SK-N-SH (cell line): Measurements from ENCODE around the gene RPS6KC1. TPM values are rescaled to one million over a fixed set of nuclear protein-coding genes. Genes with fewer than 3 reads are reported as not detected.

Experiments used
- CTCF ChIA-PET: fragments of 300-600, 350-600 bp; formaldehyde crosslinking; extraction: SDS; loops from one replicate; lab custom pipeline; 2021; lab: Yijun Ruan, JAX
- POLR2A ChIA-PET: fragments of 350-600 bp; sonication (Branson Sonifier 250); formaldehyde crosslinking; extraction: SDS; loops from one replicate; lab custom pipeline; 2020; ENCODE audit warnings: antibody characterized with exemption, inconsistent platforms; lab: Yijun Ruan, JAX
- DNase-seq: peaks from one replicate; pipeline ENCODE4 v3.0.0; 2012
- H2AFZ ChIP-seq: fragments of 200-600 bp; sonication (generic); 2 replicates; pipeline ENCODE4 v1.8.1; 2016; ENCODE audit warnings: antibody characterized with exemption, mild to moderate bottlenecking, low read depth
- H3F3A ChIP-seq: fragments of 200-600 bp; sonication (generic); replicated peaks from 2 replicates; pipeline ENCODE3; 2016; ENCODE audit warnings: antibody characterized with exemption, mild to moderate bottlenecking; ENCODE audit not compliant: insufficient read depth
- H3K27ac ChIP-seq, 2 experiments: fragments of 200-500 bp in 1 of 2; fragments of 200-600 bp in 1 of 2; sonication (Bioruptor generic) in 1 of 2; sonication (generic), shearing (Covaris generic) in 1 of 2; 2 replicates each; pipeline versions ENCODE4 v1.5.1 to v1.6.1; 2014 to 2016; ENCODE audit warnings: low read depth in 2 of 2, inconsistent platforms in 1 of 2, low read length in 1 of 2, mild to moderate bottlenecking in 1 of 2, mixed read lengths in 1 of 2
- H3K27me3 ChIP-seq: fragments of 200-600 bp; sonication (generic), shearing (Covaris generic); 2 replicates; pipeline ENCODE4 v1.6.1; 2016; ENCODE audit warnings: mixed run types; ENCODE audit not compliant: insufficient read depth
- H3K36me3 ChIP-seq, 2 experiments: fragments of 200-500 bp in 1 of 2; fragments of 200-600 bp in 1 of 2; sonication (Bioruptor generic) in 1 of 2; sonication (generic) in 1 of 2; replicated peaks in 1 of 2; 2 replicates each; pipeline versions ENCODE3 to v1.5.1; 2014 to 2016; ENCODE audit warnings: low read length in 1 of 2, mild to moderate bottlenecking in 1 of 2; ENCODE audit not compliant: insufficient read depth in 2 of 2, control insufficient read depth in 1 of 2
- H3K4me1 ChIP-seq, 2 experiments: fragments of 200-500 bp in 1 of 2; fragments of 200-600 bp in 1 of 2; sonication (Bioruptor generic) in 1 of 2; sonication (generic), shearing (Covaris generic) in 1 of 2; 2 replicates each; pipeline versions ENCODE4 v1.5.1 to v1.6.1; 2014 to 2016; ENCODE audit warnings: low read depth in 1 of 2, low read length in 1 of 2, mixed run types in 1 of 2; ENCODE audit not compliant: insufficient read depth in 2 of 2, control insufficient read depth in 1 of 2
- H3K4me2 ChIP-seq: fragments of 200-600 bp; sonication (generic), shearing (Covaris generic); 2 replicates; pipeline ENCODE4 v1.6.1; 2017; ENCODE audit warnings: mixed run types
- H3K4me3 ChIP-seq, 2 experiments: fragments of 200-500 bp in 1 of 2; fragments of 200-600 bp in 1 of 2; sonication (Bioruptor generic) in 1 of 2; sonication (generic), shearing (Covaris generic) in 1 of 2; 2 replicates each; pipeline versions ENCODE4 v1.5.1 to v1.8.1; 2014 to 2016; ENCODE audit warnings: low read depth in 2 of 2, inconsistent platforms in 1 of 2, low read length in 1 of 2, mild to moderate bottlenecking in 1 of 2, mixed read lengths in 1 of 2, moderate library complexity in 1 of 2
- H3K79me2 ChIP-seq: fragments of 200-600 bp; sonication (generic); 2 replicates; pipeline ENCODE4 v1.8.1; 2017; ENCODE audit warnings: mild to moderate bottlenecking; ENCODE audit not compliant: insufficient read depth
- H3K9ac ChIP-seq: fragments of 200-600 bp; sonication (generic); 2 replicates; pipeline ENCODE4 v1.6.1; 2017; ENCODE audit warnings: mixed run types
- H3K9me2 ChIP-seq: fragments of 200-600 bp; sonication (generic); 2 replicates; pipeline ENCODE4 v1.6.1; 2017; ENCODE audit warnings: mixed run types
- H3K9me3 ChIP-seq: fragments of 200-600 bp; sonication (generic); 2 replicates; pipeline ENCODE4 v1.6.1; 2017; ENCODE audit warnings: mixed run types, mild to moderate bottlenecking, moderate library complexity
- H4K20me1 ChIP-seq: fragments of 200-600 bp; sonication (generic); 2 replicates; pipeline ENCODE4 v1.6.1; 2017; ENCODE audit warnings: mild to moderate bottlenecking, mixed run types; ENCODE audit not compliant: insufficient read depth
- EP300 ChIP-seq, 2 experiments: IDR thresholded peaks; 2 replicates each; pipeline versions ENCODE4 v1.4.0 to v1.6.1; 2012; ENCODE audit warnings: borderline replicate concordance in 1 of 2, low read depth in 1 of 2, low read length in 1 of 2
- JUND ChIP-seq: IDR thresholded peaks from 2 replicates; pipeline ENCODE4 v1.4.0; 2012
- NFIC ChIP-seq: IDR thresholded peaks from 2 replicates; pipeline ENCODE4 v1.4.0; 2012; ENCODE audit warnings: borderline replicate concordance
- POLR2AphosphoS5 ChIP-seq: IDR thresholded peaks from 2 replicates; pipeline ENCODE4 v1.6.1; 2012; ENCODE audit warnings: low read depth, low read length
- REST ChIP-seq: IDR thresholded peaks from 2 replicates; pipeline ENCODE4 v1.6.1; 2012; ENCODE audit warnings: mild to moderate bottlenecking, low read depth, low read length, moderate library complexity
- SIN3A ChIP-seq: IDR thresholded peaks from 2 replicates; pipeline ENCODE4 v1.6.1; 2012; ENCODE audit warnings: low read depth, mild to moderate bottlenecking, low read length, moderate library complexity, borderline replicate concordance
- TCF12 ChIP-seq: IDR thresholded peaks from 2 replicates; pipeline ENCODE4 v1.4.0; 2012
- USF2 ChIP-seq: fragments of 150-350 bp; IDR thresholded peaks from 2 replicates; pipeline ENCODE4 v1.6.1; 2017; ENCODE audit warnings: antibody characterized with exemption, low read length, low read depth, borderline replicate concordance
- YY1 ChIP-seq: IDR thresholded peaks from 2 replicates; pipeline ENCODE4 v1.4.0; 2012; ENCODE audit warnings: low read depth, mild to moderate bottlenecking
- WGBS: methylation state at CpG from one replicate; pipeline ENCODE4 v1.1.6; 2017; ENCODE audit warnings: low lambda C conversion rate; 5-methylcytosine and 5-hydroxymethylcytosine counted together
- polyA plus RNA-seq, 3 experiments: library from polyadenylated mRNA; depleted of rRNA; stranded (reverse); fragments of >200 nt; gene quantifications; 2 replicates each; pipeline ENCODE4 v1.2.3, GENCODE V29; 2012
- TF ChIP-seq, protein P1 (sequence below): IDR thresholded peaks from 2 replicates; pipeline ENCODE4; 2012
- TF ChIP-seq, protein P2 (sequence below): IDR thresholded peaks from 2 replicates; pipeline ENCODE4 v1.4.0; 2012; ENCODE audit warnings: low read depth, borderline replicate concordance

Gene RPS6KC1
- polyA plus RNA-seq, 1 of the 3 experiments (the other 2 are of a cell fraction) = 7.8 TPM

GRCh38 chr1:213192026-213192425, 141.0 kb downstream of the RPS6KC1 start:
- Histone ChIP-seq H3F3A (no peaks in the 10 kb centered on the region), H3K9me2 (no peaks in the 10 kb centered on the region), H3K27ac (no peak overlapping the region), H3K36me3 (peaks cover 0 to 12% of the 10 kb centered on the region in 2 experiments), H3K4me3 (no peak overlapping the region), H3K4me1 (no peaks in the 10 kb centered on the region), H4K20me1 (no peaks in the 10 kb centered on the region), H3K27me3 (no peaks in the 10 kb centered on the region), H2AFZ (no peak overlapping the region), H3K4me2 (no peak overlapping the region), H3K79me2 (peaks cover 27% of the 10 kb centered on the region), H3K9ac (no peak overlapping the region), H3K9me3 (0 out of 2 replicates have a peak, but pooled peaks cover 6% of the 10 kb centered on the region)
- DNase-seq = no peak
- WGBS = 75% methylated on average over 1 of the region's 1 CpG
- TF ChIP-seq TCF12 (no peak), USF2 (no peak), NFIC (no peak)
- TF ChIP-seq, protein P1, sequence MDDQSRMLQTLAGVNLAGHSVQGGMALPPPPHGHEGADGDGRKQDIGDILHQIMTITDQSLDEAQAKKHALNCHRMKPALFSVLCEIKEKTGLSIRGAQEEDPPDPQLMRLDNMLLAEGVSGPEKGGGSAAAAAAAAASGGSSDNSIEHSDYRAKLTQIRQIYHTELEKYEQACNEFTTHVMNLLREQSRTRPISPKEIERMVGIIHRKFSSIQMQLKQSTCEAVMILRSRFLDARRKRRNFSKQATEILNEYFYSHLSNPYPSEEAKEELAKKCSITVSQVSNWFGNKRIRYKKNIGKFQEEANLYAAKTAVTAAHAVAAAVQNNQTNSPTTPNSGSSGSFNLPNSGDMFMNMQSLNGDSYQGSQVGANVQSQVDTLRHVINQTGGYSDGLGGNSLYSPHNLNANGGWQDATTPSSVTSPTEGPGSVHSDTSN = peak; percentile 26; the same call in 1 of the 2 replicates
- ChIA-PET POLR2A (no interaction called here), CTCF (no interaction called here)

DNA sequence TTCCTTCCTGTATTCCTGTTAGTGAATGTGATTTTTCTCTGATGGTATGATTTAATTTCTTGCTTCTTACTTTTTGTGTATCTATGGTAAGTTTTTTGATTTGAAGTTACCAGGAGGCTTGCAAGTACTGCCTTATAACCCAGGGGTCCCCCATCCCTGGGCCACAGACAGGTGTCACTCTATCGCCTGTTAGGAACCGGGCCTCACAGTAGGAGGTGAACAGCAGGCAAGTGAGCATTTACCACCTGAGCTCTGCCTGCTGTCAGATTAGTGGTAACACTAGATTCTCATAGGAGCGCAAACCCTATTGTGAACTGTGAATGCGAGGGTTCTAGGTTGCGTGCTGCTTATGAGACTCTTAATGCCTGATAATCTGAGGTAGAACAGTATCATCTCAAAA, 143.3 kb downstream of the RPS6KC1 start:
- no peak overlapping the region for H3K27ac ChIP-seq
- no peaks in the 10 kb centered on the region for H3K4me1 ChIP-seq
- H3K4me3 ChIP-seq = no peak overlapping the region
- H3K27me3 ChIP-seq = no peaks in the 10 kb centered on the region
- WGBS = 94% methylated on average over 5 of the region's 5 CpGs
- H3K9ac ChIP-seq = no peak overlapping the region
- H3F3A ChIP-seq = no peaks in the 10 kb centered on the region
- peaks cover 42% of the 10 kb centered on the region for H3K79me2 ChIP-seq
- no peaks in the 10 kb centered on the region for H3K9me2 ChIP-seq
- H3K9me3 ChIP-seq = 0 out of 2 replicates have a peak, but pooled peaks cover 6% of the 10 kb centered on the region
- CTCF ChIA-PET = interaction anchor here (1.1 kb wide), 1 partner anchor 12 kb away, joined by 3 read pairs; no protein-coding TSS in a partner anchor
- TF ChIP-seq, protein P2, sequence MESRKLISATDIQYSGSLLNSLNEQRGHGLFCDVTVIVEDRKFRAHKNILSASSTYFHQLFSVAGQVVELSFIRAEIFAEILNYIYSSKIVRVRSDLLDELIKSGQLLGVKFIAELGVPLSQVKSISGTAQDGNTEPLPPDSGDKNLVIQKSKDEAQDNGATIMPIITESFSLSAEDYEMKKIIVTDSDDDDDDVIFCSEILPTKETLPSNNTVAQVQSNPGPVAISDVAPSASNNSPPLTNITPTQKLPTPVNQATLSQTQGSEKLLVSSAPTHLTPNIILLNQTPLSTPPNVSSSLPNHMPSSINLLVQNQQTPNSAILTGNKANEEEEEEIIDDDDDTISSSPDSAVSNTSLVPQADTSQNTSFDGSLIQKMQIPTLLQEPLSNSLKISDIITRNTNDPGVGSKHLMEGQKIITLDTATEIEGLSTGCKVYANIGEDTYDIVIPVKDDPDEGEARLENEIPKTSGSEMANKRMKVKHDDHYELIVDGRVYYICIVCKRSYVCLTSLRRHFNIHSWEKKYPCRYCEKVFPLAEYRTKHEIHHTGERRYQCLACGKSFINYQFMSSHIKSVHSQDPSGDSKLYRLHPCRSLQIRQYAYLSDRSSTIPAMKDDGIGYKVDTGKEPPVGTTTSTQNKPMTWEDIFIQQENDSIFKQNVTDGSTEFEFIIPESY = no peak
- TF ChIP-seq REST = no peak
- TF ChIP-seq POLR2AphosphoS5 = no peak
- TF ChIP-seq SIN3A = no peak
- TF ChIP-seq EP300 (IDR thresholded peaks at IDR 0.05; ENCODE audit: borderline replicate concordance in 1 of 2, low read depth in 1 of 2, low read length in 1 of 2) = no peak
- no peak for TF ChIP-seq JUND
- TF ChIP-seq YY1 = no peak
- no peaks in the 10 kb centered on the region for H4K20me1 ChIP-seq
- POLR2A ChIA-PET = no interaction called here
- peaks cover 0 to 21% of the 10 kb centered on the region in 2 experiments for H3K36me3 ChIP-seq
- no peak for DNase-seq
- H2AFZ ChIP-seq = no peak overlapping the region
- H3K4me2 ChIP-seq = no peak overlapping the region
